ENCODE measurements around the gene HAUS5. TPM values are rescaled to one million over a fixed set of nuclear protein-coding genes. Genes with fewer than 3 reads are reported as not detected.

HAUS5 gene
- polyA plus RNA-seq, 1 donor (not counting 4 experiments of a cell fraction or from before 2014, with no cell fraction given), result 3.7 TPM

- no peaks in the 10 kb centered on the region for H3K9me3 ChIP-seq (ENCODE audit: control insufficient read depth, low read depth, low read length)
- no peak overlapping the region for H3K27ac ChIP-seq (ENCODE audit: control insufficient read depth, insufficient read depth, low read length)
- no peak overlapping the region for H3K4me2 ChIP-seq (ENCODE audit: control insufficient read depth, extremely low read depth, insufficient read depth, low read depth, low read length)
- H4K20me1 ChIP-seq (ENCODE audit: control insufficient read depth, extremely low read depth, insufficient read depth, low read length), result no peaks in the 10 kb centered on the region
- H2AFZ ChIP-seq (ENCODE audit: control insufficient read depth, low read length), result peak overlapping the region; percentile 13
- no peaks in the 10 kb centered on the region for H3K36me3 ChIP-seq (ENCODE audit: control insufficient read depth in 2 of 2, extremely low read depth in 1 of 2, insufficient read depth in 2 of 2, low read length in 2 of 2)
- DNase-seq (ENCODE audit: low read depth, low spot score), result no peak
- H3K4me1 ChIP-seq (ENCODE audit: control insufficient read depth, extremely low read depth, insufficient read depth, low read length), result peaks cover 6% of the 10 kb centered on the region
- H3K79me2 ChIP-seq (ENCODE audit: control insufficient read depth, insufficient read depth, low read length), result no peaks in the 10 kb centered on the region
- no peaks in the 10 kb centered on the region for H3K9me1 ChIP-seq (ENCODE audit: control insufficient read depth, extremely low read depth, insufficient read depth, low read length)
- no peaks in the 10 kb centered on the region for H3K27me3 ChIP-seq (ENCODE audit: control insufficient read depth, extremely low read depth, insufficient read depth, low read length)
- no peak overlapping the region for H3K4me3 ChIP-seq (ENCODE audit: control insufficient read depth in 2 of 3, extremely low read depth in 1 of 3, insufficient read depth in 2 of 3, low read depth in 1 of 3, low read length in 3 of 3)
- no peak for FAIRE-seq
- dilution Hi-C loops (cut with MboI; ENCODE audit: extremely low pct_ligation_motif_present, low sequenced_read_pairs), result loop anchor here (5.0 kb wide), 1 partner anchor 53 kb away; no protein-coding TSS in a partner anchor
- TF ChIP-seq EZH2 (IDR thresholded peaks at IDR 0.05; ENCODE audit: low read length) (no peak), CTCF (optimal IDR thresholded peaks at IDR 0.05 in 1 of 3, IDR thresholded peaks at IDR 0.05 in 1 of 3, conservative IDR thresholded peaks at IDR 0.05 in 1 of 3; ENCODE audit: extremely low read depth in 1 of 3, insufficient read depth in 2 of 3, low read length in 3 of 3) (no peak)
- no peak overlapping the region for H3K9ac ChIP-seq (ENCODE audit: control insufficient read depth, extremely low read depth, insufficient read depth, low read length)
These were observed 2.6 kb upstream of the HAUS5 start for GRCh38 chr19:35609851-35610353.

DNA sequence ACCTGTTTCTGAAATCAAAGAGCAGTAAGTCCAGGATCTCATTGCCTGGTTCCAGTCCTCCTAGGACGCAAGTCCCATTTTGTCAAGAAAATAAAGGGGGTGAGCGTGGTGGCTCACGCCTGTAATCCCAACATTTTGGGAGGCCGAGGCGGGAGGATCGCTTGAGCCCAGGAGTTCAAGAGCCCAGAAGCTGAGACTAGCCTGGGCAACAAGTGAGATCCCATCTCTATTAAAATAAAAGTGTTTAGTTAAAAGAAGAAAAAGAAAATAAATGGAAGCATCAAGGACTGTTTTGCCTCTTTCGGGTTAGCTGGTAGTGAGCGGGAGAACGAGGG lies 344 bp upstream of the HAUS5 start:
- no peak overlapping the region for H3K27ac ChIP-seq (ENCODE audit: control insufficient read depth, insufficient read depth, low read length)
- H3K9ac ChIP-seq (ENCODE audit: control insufficient read depth, extremely low read depth, insufficient read depth, low read length), result peak overlapping the region; percentile 18
- DNase-seq (ENCODE audit: low read depth, low spot score), result no peak

More for the DNA sequence above, 344 bp upstream of the HAUS5 start:
- Histone ChIP-seq H4K20me1 (ENCODE audit: control insufficient read depth, extremely low read depth, insufficient read depth, low read length) (no peaks in the 10 kb centered on the region), H3K36me3 (ENCODE audit: control insufficient read depth in 2 of 2, extremely low read depth in 1 of 2, insufficient read depth in 2 of 2, low read length in 2 of 2) (peaks cover 0 to 4% of the 10 kb centered on the region in 2 experiments), H3K9me3 (ENCODE audit: control insufficient read depth, low read depth, low read length) (no peaks in the 10 kb centered on the region), H3K79me2 (ENCODE audit: control insufficient read depth, insufficient read depth, low read length) (no peaks in the 10 kb centered on the region), H3K27me3 (ENCODE audit: control insufficient read depth, extremely low read depth, insufficient read depth, low read length) (no peaks in the 10 kb centered on the region), H3K4me1 (ENCODE audit: control insufficient read depth, extremely low read depth, insufficient read depth, low read length) (peaks cover 3% of the 10 kb centered on the region), H3K4me2 (ENCODE audit: control insufficient read depth, extremely low read depth, insufficient read depth, low read depth, low read length) (peak overlapping the region; percentile 61), H3K9me1 (ENCODE audit: control insufficient read depth, extremely low read depth, insufficient read depth, low read length) (no peaks in the 10 kb centered on the region), H2AFZ (ENCODE audit: control insufficient read depth, low read length) (peak overlapping the region; percentile 71), H3K4me3 (ENCODE audit: control insufficient read depth in 2 of 3, extremely low read depth in 1 of 3, insufficient read depth in 2 of 3, low read depth in 1 of 3, low read length in 3 of 3) (peak overlapping the region in 2 of 3 experiments; percentile 72 to 74)
- TF ChIP-seq CTCF (optimal IDR thresholded peaks at IDR 0.05 in 1 of 3, IDR thresholded peaks at IDR 0.05 in 1 of 3, conservative IDR thresholded peaks at IDR 0.05 in 1 of 3; ENCODE audit: extremely low read depth in 1 of 3, insufficient read depth in 2 of 3, low read length in 3 of 3) (no peak), EZH2 (IDR thresholded peaks at IDR 0.05; ENCODE audit: low read length) (no peak)
- dilution Hi-C loops (cut with MboI; ENCODE audit: extremely low pct_ligation_motif_present, low sequenced_read_pairs), result no loop called here
- no peak for FAIRE-seq

All from keratinocyte (primary cell).